Measurements from ENCODE around the gene PARP15.

Gene PARP15

GRCh38 chr3:122576174-122576940 lies 1.1 kb upstream of the PARP15 start:
- DNase-seq: no peak

- no peak for DNase-seq
These were observed 755 bp downstream of the PARP15 start for GRCh38 chr3:122578069-122578740.

GRCh38 chr3:122580470-122580869 lies 3.0 kb downstream of the PARP15 start:
- DNase-seq: no peak

- DNase-seq: no peak
These were observed 4.2 kb downstream of the PARP15 start for GRCh38 chr3:122581622-122582021.

GRCh38 chr3:122582390-122582789 lies 4.9 kb downstream of the PARP15 start:
- DNase-seq: no peak

- no peak for DNase-seq
These were observed 8.6 kb downstream of the PARP15 start for GRCh38 chr3:122586098-122586497.

GRCh38 chr3:122586773-122587485 lies 9.5 kb downstream of the PARP15 start:
- DNase-seq: no peak

GRCh38 chr3:122587572-122587971 lies 10.1 kb downstream of the PARP15 start:
- DNase-seq: no peak

GRCh38 chr3:122589297-122589696 lies 11.8 kb downstream of the PARP15 start:
- DNase-seq: no peak

- no peak for DNase-seq
These were observed 13.2 kb downstream of the PARP15 start for GRCh38 chr3:122590610-122591009.

- DNase-seq: no peak
These were observed 16.6 kb downstream of the PARP15 start for GRCh38 chr3:122594025-122594424.

- DNase-seq: no peak
These were observed 20.7 kb downstream of the PARP15 start for GRCh38 chr3:122598151-122598550.

GRCh38 chr3:122598556-122598955 lies 21.1 kb downstream of the PARP15 start:
- DNase-seq: no peak

GRCh38 chr3:122602011-122602710 lies 24.7 kb downstream of the PARP15 start:
- DNase-seq: no peak

- no peak for DNase-seq
These were observed 25.6 kb downstream of the PARP15 start for GRCh38 chr3:122603056-122603455.

GRCh38 chr3:122606330-122606729 lies 28.9 kb downstream of the PARP15 start:
- no peak for DNase-seq

- no peak for DNase-seq
These were observed 31.5 kb downstream of the PARP15 start for GRCh38 chr3:122608916-122609315.

- no peak for DNase-seq
These were observed 32.5 kb downstream of the PARP15 start for GRCh38 chr3:122609798-122610559.

- no peak for DNase-seq
These were observed 35.2 kb downstream of the PARP15 start for GRCh38 chr3:122612696-122613095.

- DNase-seq: no peak
These were observed 37.9 kb downstream of the PARP15 start for GRCh38 chr3:122615303-122615702.

GRCh38 chr3:122618614-122619013 lies 41.2 kb downstream of the PARP15 start:
- DNase-seq: no peak

- DNase-seq: no peak
These were observed 41.6 kb downstream of the PARP15 start for GRCh38 chr3:122619040-122619439.
